Globus pallidus (tissue), 1 donor: ENCODE measurements around the gene LINGO1.
A peak's percentile ranks its signal among the peaks of the same experiment; 100 is the strongest.

Source experiments
- DNase-seq: peaks from one replicate; pipeline ENCODE4 v3.0.0-alpha.2; 2015; ENCODE audit warnings: low spot score

LINGO1 gene

DNA sequence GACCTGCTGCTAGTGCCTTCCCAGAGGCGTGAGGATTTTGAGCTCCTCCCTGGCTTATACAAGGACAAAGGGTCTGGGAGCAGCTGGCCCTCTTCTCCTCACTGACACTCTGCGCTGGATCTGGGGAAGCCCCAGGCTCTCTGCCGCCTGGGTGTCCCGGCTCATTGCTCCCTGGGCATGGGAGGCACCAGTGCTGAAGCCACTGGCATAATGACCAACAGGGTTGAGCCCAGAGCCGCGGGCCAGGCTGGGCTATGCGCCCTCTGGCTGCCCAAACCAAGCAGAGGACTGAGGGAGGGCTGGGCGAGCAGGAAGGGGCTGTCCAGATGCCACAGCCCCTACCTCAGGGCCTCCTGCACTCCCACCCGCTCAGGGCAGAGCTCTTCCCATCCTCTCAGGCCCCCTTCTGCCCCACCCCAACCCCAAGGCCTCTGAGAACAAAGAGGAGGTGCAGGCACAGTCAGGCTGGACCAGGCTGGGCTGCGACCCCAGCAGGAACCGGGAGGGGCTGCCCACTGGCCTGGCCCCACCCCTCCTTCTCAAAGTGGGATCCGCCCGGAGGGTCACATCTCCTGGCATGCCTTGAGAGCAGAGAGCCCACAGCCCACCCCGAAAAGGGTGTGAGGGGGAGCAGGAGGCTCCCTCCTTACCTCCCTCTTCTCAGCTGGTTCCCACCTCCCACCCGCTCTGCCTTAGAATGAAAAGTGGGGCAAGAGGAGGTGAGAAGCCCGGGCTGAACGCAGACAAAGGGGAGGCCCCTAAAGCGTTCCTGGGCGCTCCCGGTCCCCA lies 1.6 kb downstream of the LINGO1 start:
- peak; percentile 83 for DNase-seq

DNA sequence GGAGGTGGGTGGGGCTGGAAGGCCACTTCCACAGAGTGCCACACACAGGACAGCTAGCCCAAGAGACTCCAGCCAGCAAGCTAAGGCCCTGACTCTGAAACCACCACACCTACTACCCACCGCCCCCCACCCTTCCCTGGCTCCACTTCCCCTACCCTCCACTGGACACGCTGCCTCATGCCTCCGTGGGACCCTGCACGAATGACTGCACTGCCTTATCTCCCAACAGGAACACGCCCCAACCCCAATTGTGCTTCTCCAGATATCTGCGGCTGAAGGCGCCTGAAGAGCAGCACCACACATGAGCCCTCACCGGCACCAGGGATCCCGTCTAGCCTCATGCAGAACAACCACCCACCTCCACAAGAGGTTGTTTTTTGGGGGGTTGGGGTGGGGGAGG lies 2.7 kb downstream of the LINGO1 start:
- no peak for DNase-seq

DNA sequence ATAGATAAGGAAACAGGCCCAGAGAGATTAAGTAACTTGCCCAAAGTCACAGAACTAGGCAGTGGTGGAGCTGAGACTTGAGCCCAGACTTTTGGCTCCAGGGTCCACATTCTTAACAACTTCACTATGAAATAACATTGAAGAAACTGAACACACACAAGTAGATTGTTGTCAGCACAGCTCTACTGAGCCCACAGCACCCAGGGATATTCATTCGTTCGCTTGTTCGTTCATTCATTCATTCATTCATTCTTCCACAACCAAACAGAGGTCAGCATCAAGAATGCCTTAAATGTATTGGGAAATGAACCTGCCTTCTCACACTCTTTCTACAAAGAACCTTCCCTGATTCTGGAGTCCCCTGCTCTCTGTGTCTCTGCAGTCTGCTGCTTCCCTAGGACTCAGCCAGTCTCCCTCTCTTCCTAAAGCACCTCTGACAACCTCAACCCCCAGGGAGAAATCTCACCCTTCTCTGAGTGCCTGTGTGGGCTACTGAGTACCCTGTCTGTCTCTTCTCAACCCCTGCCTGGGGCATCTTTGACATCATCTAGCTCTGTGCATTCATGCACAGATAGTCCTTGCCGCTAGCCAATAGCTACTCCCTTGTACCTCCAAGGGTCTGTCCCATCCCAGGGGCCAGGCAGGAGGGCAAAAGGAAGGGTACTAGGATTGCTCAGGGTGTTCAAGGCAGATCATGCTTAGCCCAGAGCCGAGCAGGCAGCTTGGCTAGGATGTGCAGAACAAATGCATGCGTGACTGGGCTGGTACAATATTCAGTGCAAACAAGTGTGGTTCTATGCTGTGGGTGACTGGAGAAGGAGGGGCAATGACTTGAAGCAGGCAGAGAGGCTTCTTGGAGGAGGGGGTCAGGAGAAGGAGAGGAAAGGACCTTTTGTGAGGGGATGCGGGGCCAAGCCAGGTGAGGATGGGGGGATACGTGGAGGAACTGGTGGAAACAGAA lies 3.4 kb downstream of the LINGO1 start:
- no peak for DNase-seq

DNA sequence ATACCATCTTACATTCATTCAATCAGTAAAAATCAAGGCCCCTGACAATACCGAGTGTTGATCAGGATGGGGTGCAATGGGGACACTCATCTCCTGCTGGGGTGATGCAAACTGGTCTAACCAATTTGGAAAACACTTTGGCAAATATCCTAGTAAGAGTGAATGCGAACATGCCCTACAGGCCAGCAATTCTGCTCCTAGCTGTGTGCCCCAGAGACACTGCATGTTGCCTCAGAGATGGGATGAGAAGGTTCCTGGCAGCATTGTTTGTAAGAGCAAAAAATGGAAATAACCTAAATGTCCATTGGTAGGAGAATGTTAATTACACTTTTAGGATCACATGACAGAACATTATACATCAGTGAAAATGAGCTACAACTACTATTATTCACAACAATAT lies 4.7 kb downstream of the LINGO1 start:
- DNase-seq, result no peak

DNA sequence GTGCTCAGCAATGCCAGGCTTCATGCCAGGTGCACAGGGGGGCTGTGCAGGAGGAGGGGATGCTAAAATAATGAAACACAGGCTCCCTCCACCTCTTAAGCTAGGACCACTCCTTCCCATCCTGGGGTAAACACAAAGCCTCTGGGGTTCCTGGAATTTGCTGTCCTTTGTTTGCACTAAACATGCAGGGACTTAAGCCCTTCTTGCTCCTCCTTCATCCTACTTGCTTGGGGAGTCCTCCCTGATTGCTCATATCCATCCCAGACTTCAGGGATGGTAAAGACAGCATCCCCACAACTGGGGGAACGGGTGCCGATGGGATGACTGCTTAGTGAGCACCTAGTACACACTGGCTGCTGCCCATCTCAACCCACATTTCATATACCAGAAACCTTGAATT lies 5.1 kb downstream of the LINGO1 start:
- no peak for DNase-seq

DNA sequence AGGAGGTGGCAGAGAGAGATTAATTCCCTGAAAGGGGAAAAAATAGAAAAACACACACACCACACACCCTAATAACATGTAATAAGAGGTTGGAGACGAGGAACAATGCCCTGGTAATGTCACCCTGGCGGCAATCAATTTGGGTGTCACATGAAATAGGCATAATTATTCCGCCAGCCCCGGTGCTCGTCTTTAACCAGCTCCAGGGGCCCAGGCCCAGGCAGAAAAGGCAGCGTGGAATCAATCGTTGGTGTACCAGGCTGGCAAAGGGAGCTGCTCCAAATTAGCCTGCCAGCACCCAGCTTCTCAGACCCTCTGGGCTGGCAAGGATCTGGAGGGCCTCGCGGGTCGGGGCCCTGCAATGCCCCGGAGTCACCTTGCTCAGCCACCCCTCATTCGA lies 5.6 kb downstream of the LINGO1 start:
- no peak for DNase-seq

DNA sequence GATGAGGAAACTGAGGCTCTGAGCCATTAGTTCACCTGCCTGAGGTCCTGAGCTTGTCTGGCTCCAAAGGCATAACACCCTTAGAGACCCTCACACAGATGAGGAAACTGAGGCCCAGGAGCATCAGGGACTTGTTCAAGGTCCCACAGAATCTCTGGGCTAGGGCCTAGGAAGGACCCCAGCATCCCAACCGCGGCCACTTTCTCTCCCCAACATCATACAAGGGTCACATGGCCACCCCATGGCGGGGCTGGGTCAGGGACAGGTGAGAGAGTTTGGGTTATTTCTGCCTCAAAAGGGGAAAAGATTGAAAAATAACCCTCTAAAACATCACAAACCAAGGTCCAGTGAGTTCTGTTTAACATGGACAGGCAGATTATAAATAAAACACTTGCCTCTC lies 6.7 kb downstream of the LINGO1 start:
- DNase-seq, result no peak

DNA sequence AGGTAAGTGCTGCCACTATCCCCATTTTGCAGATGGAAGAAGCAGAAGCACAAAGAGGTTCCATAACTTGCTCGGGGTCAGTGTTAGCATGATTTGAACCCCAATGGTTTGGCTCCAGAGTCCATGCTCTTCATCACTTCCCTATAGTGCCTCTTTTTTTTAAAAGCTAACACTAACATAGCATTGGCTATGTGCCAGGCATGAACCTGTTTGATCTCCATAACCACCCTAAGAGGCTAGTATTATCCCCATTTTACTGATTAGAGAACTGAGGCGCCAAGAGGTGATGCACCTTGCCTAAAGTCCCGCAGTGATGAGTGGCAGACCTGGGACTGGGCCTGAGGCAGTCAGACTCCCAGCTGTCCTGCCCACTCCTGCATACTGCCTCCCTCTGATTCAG lies 7.3 kb downstream of the LINGO1 start:
- no peak for DNase-seq

DNA sequence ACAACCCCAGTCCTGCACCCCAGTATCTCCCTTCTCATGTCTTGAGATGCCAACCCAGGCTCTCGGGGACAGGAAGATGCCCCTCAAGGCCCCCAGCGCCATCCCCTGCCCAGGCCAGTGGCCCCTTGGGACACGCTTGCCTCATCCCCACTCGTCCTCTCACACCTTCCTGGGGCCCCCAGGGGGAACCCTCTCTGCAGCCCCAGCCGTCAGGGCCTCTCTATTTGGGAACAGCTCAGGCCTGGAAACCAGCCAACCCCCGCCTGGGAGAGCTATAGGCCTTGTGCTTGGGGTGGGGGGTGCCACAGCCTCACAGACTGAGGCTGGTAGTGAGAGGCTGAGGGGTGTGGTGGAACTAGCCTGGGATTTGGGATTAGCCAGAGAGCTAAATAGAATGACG lies 7.8 kb downstream of the LINGO1 start:
- DNase-seq, result no peak

DNA sequence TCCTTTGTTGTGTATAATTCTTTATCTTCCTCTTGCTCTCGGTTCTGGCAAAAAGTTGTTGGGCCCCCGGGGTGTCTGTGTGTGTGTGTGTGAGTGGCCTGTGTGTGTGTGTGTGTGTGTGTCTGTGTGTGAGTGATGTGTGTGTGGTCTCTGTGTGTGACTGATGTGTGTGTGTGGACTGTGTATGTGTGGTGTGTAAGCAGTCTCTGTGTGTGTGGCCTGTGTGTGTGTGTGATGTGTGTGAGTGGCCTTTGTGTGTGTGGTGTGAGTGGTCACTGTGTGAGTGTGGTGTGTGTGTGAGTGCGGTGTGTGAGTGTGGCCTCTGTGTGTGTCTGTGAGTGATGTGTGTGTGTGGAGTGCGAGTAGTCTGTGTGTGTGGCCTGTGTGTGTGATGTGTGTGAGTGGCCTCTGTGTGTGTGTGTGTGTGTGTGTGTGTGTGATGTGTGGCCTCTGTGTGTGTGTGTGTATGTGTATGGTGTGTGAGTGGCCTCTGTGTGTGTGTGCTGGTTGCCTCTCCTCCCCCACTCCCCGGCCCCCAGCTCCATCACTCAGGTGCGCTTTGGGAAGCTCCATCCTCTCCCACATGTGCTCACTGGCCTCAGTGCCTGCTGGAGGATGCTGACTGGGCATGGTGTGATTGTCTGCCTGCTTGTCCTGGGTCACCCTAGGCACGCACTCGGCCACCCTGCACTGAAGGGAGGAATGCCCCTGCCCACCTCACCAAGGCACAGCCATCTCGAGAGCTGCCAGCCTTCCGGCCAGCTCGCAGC lies 8.8 kb downstream of the LINGO1 start:
- DNase-seq, result no peak

DNA sequence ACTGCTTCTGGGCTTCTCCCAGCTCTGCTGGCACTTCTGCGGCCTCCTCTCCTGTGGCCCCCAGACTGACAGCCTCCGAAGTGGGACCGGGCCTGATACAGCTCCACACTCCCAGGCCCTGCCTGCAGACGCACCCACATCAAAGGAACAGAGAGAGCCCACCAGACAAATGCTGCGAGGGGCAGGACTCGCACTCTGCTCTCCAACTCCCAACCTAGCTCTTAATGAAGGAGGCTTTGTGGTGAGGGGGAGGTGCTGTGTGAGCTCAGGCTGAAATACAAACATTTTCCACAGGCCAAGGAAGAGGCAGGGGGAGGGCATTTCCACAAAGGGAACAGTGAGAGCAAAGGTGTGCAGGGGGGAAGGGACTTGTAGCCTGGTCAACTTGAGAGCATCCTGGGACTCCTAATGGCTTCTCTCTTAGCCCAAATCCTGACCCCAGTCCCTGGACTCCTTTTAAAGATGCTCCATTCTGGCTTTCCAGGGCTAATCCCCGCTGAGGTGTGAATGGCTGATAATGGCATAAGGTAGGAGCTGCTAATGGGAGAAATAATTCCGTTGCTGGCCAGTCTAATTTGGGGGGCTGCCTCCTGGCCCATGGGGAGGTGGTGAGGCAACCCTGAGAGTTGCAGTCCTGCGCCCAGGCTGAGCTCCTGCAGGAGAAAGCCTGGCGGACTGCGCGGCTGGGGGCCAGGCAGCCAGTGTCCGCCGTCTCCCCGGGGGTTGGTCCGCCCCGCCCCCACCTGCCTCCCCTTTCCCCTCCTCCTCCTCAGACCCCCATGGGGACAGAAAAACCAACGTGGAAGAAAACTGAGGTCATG lies 9.6 kb downstream of the LINGO1 start:
- DNase-seq, result no peak

DNA sequence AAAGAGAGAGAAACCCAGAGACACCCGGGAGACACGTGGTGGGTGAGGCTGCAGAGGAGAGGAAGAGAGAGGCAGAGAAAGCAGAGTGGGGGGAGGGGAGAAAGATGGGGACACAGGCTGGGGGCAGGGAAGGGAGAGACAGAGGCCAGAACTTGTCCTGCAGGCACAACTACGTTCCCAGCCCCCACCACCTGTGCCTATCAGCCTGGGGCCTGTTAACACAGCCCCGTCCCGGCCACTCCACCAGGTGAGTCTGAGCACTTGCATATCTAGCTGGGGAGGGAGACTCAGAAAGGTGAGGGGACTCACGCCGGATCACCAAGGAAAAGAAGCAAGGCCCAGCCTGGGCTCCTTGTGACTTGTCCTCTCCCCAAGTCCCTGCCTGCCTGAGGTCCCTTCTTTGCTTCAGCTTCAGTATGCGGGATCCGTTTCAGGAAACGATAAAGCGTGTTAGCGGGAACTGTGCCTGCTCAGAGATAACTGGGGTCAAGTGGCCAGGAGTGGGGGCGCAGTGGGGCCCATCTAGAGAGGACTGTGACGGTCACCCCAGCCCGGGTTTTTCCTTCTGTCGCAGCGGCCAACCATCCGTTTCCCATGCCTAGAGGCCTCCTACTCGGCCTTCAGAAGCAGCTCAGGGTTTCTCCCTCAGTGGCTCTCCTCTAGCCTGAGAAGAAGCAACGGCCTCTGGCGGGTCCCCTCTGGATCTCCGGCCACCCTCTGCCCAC lies 10.3 kb downstream of the LINGO1 start:
- DNase-seq, result no peak

DNA sequence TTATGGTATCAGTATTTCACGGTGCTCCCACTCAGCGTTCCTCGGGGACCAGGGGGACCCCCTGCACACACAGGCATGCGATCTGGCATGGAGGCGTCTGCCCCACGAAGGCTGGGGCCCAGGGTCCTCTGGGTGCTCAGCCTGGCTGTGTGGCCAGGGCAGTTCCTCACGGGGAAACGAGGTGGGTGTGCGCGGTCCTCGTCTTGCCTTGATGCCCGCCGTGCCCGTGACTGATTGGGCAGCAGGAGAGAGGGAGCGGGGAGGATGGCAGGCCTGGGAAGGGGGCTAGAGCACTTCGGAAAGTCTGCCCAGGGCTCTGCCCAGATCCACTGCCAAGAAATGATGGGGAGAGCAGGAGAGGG lies 10.9 kb downstream of the LINGO1 start:
- DNase-seq, result no peak

DNA sequence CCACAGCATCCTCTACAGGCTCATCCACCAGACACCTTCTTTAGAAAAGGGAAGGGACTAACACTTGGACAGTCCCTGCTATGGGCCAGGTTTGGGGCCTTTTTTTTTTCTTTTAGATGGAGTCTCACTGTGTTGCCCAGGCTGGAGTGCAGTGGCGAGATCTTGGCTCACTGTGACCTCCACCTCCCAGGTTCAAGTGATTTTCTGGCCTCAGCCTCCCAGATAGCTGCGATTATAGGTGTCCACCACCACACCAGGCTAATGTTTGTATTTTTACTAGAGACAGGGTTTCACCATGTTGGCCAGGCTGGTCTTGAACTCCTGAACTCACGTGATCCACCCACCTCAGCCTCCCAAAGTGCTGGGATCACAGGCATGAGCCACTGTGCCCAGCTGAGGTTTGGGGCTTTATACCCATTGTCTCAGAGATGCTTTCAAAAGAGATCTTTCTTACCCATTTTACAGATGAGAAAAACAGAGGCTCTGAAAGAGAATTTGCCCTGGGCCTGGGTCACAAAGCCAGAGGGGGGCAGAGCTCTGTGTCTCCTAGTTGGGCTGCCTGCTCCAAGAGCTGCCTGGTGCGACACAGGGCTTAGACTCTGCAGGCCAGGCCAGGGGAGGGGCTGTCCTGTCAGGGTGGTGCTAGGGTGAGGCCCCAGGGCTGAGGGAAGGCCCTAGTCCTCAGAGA lies 11.6 kb downstream of the LINGO1 start:
- no peak for DNase-seq

DNA sequence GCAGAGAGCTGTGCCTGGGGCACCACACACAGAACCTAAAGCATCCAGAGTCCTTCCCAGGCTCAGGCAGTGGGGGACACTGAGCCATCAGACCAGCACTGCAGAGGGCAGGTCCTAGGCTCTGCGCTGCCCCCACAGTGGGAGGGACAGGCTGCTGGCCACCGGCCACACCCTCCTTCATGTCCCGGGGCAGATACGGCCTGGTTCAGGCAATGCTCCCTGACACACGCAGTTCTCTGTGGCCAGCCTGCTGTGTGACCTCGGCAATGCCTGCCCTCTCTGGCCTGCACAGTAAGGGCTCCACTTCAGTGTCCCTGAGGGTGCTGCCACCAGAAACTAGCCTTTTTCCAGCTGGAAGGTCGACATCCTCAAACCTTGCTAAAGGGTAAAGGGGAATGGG lies 12.4 kb downstream of the LINGO1 start:
- no peak for DNase-seq

DNA sequence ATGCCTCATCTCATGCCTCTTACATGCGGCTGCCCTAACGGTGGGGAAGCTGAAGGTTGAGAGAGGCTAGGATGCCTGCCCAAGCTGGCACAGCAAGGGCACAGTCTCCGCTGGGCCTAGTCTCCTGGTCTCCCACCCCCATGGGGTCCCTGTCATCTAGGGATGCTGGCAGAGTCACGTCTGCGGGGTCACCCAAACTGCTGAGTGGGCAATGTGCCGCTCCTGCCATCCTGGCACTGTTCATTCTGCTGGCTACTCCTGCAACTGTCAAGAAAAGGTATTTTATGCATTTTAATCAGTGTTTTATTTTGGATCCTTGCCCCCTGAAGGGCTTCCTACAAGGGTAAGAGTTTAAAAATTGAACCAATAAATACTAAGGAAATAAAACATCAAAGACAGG lies 12.8 kb downstream of the LINGO1 start:
- no peak for DNase-seq

DNA sequence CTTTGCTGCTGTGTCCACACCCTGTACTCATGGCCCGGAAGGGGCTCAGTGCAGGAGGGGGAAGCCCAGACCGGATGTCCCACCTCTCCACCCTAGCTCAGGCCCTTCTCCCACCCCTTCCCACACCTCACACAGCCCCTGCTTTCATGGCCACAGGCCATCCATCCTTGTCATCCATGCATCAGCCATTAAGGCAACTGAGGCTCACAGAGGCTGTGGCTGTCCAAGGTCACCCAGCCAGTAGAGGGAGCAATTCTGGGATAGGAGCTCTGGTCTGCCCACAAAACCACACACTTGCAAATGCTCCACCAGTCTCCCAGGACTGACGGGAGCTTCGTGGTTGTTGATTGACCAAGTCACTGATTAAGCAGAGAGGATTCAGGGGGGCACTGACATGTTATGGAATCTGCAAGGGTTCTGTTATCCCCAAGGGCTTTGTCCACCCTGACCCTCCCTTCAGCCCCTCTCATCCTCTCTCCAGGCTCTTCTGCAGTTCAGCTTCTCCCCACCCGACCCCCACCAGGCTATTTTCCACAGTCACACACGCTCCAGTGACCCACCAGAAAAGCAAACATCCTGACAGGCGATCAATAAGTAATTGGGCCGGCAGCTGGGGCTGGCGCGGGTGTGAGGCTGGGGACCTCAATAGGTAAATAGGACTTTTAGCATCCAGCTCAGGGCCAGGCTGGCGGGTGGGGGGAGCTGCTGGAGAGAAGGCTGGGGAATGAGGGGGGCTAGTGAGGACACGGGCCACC lies 15.1 kb downstream of the LINGO1 start:
- DNase-seq, result no peak

DNA sequence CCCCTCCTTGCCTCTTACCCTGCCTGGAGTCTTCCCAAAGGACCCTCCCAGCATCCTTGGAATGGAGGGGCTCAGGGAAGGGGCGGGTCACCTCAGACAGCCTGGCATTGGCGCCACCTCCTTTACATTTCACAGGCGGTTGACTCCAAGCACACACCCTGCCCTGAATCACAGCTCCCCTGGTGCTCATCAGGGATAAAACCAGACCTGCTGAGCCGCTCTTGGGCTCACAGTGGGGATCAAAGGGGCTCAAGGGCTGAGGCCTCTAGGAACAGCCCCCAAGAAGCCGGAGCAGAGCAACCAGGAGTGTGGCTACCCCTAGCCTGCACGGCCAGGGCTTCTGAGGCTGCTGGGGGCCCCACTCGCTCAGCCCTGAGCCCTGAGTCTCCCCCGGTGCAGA lies 16.6 kb downstream of the LINGO1 start:
- no peak for DNase-seq

DNA sequence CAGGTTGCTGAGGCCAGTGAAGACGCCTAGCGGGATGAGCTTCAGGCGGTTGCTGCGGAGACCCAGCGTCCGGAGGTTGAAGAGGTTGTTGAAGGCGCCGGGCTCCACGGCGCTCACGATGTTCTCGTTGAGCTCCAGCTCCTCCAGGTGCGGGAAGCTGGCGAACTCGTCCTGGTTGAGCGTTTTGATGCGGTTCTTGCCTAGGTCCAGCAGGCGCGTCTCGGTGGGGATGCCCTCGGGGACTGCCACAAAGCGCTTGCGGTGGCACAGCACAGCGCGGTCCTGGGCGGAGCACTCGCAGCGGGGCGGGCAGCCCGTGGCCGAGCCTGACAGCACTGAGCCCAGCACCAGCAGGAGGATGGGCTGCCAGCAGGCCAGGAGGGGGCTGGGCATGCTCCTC lies 17.2 kb downstream of the LINGO1 start:
- no peak for DNase-seq
